HFF-Myc (cell line): ENCODE data around the gene RBFOX2.

ENCODE experiments used
- DNase-seq: peaks from one replicate; pipeline ENCODE4 v3.0.0-alpha.2; 2011; ENCODE audit warnings: low read depth; ENCODE audit errors: extremely low read depth
- H3K4me3 ChIP-seq: replicated peaks from 2 replicates; pipeline ENCODE4 v1.5.1; 2011; ENCODE audit warnings: low read depth, mild to moderate bottlenecking, control low read depth, low read length
- CTCF ChIP-seq: IDR thresholded peaks from 2 replicates; pipeline ENCODE4 v1.5.1; 2012; ENCODE audit warnings: mild to moderate bottlenecking, low read depth, low read length, control low read depth; ENCODE audit errors: missing control alignments

RBFOX2 gene

GRCh38 chr22:36042240-36042639, 13.6 kb upstream of the RBFOX2 start:
- DNase-seq: no peak
- TF ChIP-seq CTCF: no peak
- no peak overlapping the region for H3K4me3 ChIP-seq

GRCh38 chr22:36039125-36039524, 10.5 kb upstream of the RBFOX2 start:
- no peak overlapping the region for H3K4me3 ChIP-seq
- no peak for DNase-seq
- no peak for TF ChIP-seq CTCF

GRCh38 chr22:36037102-36037758, 8.6 kb upstream of the RBFOX2 start:
- TF ChIP-seq CTCF: no peak
- no peak overlapping the region for H3K4me3 ChIP-seq
- no peak for DNase-seq

GRCh38 chr22:36036167-36036624, 7.6 kb upstream of the RBFOX2 start:
- no peak for DNase-seq
- no peak overlapping the region for H3K4me3 ChIP-seq
- no peak for TF ChIP-seq CTCF

- H3K4me3 ChIP-seq: no peak overlapping the region
- TF ChIP-seq CTCF: no peak
- no peak for DNase-seq
Measured at GRCh38 chr22:36032611-36033010, 4.0 kb upstream of the RBFOX2 start.

GRCh38 chr22:36029406-36029755, 757 bp upstream of the RBFOX2 start:
- no peak for TF ChIP-seq CTCF
- H3K4me3 ChIP-seq: peak overlapping the region; percentile 34
- DNase-seq: no peak
